Stimulated activated CD8-positive, alpha-beta memory T cell treated with anti-CD3 and anti-CD28 coated beads, Interleukin-7, amount 100 ng/mL, for 4 hours (primary cell): ENCODE measurements around the gene MYO1A.
A peak's percentile ranks its signal among the peaks of the same experiment; 100 is the strongest.
"Not testable (repeated sequence)": the region's sequence is repeated elsewhere in the genome, so short reads cannot be mapped to it uniquely, and the experiment has no call there.

Source experiments
- DNase-seq, 2 donors: peaks; one replicate each; pipeline ENCODE4 v3.0.0-alpha.2; 2020; ENCODE audit warnings: low read depth in 2 of 2

The MYO1A gene

DNA sequence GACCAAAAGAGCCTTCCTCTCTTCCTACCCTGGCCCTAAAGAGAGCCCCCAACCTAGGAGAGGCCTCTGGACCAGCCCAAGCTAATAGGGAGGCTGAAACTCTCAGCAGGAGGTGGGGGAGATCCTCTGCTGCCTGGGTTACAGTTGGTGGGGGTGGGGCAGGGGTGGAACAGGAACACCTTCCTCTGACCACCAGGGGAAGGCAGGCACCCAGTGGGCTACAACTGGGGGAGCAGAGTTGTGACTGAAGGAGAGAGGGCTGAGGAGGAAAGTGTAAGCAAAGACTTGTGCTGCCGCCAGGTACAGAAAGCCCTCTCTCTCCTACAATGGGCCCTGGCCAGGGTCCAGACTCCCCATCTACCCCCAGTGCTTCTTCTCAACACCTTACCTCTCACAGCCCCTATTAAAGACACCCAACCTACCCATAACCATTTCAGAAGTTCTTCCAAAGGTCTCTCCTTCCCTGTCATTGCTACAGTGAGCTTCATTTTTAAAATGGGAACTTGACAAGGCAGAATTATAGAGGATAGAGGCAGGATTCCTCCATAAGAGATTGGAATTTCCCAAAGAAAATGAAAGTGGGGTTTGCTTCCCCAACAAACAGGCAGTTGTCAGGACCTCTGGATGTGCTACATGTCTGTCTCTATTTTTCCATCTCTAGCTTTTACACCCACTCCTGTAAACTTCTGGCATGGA lies 1.4 kb downstream of the MYO1A start:
- no peak for DNase-seq

DNA sequence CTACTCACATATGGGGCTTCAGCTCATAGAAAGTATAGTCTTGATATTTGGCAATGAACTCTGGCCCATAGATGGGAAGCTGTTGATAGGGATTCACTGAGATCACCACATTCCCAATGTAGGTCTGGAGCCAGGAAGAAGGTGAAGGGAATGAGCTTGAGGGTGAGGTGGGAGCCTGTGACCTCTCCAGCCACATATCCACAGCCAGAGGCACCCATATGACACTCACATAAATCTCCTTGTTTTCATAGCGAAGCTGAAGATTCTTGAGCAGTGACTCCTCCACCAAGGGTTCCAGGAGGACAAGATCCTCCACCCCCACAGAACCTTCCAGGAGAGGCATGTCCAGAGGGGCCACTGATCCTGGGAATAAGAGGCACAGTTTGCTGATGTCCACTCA lies 1.9 kb downstream of the MYO1A start:
- DNase-seq = no peak

DNA sequence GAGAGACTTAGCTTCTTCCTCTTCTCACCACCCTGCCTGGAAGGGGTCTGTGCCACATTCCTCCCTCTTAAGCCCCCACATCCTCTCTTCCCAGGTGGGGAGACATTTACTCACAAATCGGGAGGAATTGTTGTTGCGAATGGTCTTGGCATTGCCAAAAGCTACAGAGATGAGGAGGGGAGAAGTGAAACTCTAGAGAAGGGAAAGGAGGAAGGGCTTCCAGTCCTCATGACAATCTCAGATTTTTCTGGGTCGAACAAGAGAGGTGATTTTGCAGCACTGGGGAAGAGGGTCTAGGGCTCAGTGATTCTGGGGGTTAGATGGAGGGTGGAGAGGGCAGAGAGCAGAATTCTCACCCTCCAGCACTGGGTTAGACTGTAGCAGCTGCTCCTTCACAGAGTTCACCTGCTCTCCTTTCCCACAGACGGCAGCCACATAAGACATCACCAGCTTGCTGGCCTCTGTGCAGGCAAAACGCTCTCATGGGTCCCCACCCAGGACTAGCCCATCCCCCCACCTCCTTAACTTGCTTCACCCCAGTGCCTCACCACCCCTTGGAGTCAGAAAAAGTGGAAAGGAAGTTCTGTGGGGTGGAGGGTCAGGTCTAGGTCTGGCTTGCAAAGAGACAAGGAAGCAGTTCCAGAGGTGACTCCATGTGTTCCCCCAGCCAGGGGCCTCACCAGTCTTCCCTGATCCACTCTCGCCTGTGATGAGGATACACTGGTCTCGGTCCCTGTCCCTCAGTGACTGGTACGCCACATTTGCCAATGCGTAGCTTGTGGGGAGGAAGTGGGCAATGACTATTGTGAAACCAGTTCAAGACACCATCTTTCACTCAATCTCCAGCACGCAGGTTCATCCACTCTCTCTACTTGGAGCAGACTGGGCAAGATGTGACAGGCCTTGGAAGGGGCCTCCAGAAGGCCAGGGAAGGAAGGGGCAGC lies 2.7 kb downstream of the MYO1A start:
- peak; percentile 16 to 27 for DNase-seq

DNA sequence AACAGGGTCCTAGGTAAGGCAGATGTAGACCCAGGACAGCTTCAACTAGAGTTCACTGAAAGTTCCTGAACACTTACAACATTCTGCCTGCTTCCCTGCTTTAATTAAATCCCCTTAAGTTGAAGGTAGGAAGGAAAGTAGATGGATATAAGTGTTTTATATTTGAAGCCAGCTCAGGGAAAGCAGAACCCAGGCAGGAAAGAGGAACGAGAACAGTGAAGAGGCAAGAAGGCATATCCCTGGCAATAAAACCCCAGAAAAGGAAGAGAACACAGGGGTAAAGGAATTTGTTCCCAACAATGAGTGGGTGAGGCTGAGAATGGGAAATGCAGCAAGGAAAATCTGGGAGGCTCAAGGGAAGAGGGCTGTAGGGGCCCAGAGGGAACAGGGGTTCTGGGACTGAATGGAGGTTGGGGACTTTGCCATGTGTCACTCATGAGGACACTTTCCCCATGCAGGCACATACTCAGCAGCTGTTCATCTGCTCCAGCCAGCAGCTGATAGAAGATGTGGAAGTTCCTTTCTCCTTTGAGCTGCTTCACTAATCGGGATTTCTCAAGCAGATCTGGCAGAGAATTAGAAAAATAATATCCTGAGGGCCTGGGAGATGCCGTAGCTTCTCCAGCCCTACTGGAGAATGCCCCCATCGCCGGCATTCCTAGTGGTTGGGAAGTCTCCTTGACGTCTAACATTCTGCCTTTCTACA lies 3.7 kb downstream of the MYO1A start:
- no peak for DNase-seq

DNA sequence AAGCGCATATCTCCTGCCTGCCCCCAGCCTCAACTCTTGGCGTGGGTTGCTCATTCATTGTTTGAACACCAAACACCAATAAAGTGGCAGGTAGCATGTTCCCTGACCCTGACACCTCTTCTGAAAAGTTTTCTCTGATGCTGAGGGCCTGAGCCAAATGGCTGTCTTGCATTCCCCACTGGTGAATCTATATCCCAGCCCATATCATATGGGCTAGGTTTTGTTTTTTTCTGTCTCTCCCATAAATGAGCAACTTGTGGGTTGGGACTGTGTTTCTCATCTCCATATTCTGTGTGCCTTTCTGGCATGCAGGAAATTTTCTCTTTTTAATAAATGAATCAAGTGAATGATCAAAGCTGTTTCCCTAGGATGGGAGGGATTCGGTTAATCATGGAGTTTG lies 5.0 kb downstream of the MYO1A start:
- no peak for DNase-seq

DNA sequence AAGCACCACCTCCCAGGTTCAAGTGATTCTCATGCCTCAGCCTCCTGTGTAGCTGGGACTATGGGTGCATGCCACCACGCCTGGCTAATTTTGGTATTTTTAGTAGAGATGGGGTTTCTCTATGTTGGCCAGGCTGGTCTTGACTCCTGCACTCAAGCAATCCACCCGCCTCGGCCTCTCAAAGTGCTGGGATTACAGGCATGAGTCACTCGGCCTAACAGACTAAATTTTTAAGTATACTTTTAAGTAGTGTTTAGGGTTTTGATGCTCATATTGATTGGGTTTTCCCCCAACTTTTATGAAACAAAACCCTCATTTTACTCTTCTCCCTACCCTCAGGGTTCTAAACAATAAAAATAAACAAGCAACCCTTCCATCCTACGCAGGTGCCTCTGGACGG lies 5.5 kb downstream of the MYO1A start:
- DNase-seq = no peak

DNA sequence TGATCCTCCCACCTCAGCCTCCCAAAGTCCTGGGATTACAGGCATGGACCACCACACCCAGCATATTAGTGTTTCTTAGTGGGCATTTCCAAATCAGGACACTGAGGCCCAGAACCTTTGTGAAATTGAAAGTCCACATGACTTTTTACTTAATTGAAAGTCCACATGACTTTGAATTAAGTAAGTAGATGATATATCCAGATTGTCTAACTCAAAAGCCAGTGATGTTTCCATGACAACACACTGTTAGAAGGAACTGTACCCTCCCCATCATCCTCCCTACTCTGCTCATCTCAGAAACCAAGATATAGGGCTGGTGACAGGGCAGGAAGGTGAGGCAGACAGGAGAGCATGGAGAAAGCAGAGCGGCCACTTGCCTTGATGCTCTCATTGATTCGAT lies 7.2 kb downstream of the MYO1A start:
- no peak for DNase-seq

DNA sequence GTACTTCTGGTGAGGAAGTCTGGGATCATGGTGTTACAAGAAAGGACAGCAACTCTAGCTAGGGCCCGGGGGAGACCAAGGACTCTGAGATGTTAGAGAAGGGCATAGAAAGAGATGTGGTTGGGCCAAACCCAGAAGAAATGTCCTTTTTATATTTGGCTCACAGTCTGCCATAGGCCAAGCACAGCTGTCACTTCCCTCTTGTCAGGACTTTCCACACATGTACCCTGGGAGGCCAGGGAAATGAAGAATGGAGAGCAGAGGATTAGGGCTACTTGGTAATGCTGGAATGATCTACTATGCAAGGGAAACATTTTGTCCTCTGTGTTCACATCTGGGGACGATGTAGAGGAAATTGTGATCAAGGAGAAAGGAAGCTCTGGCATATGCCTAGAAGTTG lies 9.2 kb downstream of the MYO1A start:
- no peak for DNase-seq

DNA sequence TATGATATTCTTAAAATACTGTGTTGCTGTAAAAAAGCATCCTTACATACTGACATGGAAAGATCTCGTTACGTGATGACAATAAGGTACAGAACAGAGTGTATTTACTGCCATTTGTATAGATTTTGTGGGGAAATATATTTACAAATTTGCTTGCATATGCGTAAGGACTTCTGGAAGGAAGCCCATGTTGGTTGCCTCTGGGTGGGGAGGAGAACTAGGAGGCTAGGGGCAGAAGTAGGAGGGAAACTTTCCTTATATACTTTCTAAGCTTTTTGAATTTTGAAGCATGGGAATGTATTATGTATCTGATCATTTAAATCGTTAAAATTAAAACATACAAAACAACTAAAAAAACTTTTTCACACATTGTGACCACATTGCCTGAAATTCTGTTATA lies 9.7 kb downstream of the MYO1A start:
- DNase-seq = no peak

DNA sequence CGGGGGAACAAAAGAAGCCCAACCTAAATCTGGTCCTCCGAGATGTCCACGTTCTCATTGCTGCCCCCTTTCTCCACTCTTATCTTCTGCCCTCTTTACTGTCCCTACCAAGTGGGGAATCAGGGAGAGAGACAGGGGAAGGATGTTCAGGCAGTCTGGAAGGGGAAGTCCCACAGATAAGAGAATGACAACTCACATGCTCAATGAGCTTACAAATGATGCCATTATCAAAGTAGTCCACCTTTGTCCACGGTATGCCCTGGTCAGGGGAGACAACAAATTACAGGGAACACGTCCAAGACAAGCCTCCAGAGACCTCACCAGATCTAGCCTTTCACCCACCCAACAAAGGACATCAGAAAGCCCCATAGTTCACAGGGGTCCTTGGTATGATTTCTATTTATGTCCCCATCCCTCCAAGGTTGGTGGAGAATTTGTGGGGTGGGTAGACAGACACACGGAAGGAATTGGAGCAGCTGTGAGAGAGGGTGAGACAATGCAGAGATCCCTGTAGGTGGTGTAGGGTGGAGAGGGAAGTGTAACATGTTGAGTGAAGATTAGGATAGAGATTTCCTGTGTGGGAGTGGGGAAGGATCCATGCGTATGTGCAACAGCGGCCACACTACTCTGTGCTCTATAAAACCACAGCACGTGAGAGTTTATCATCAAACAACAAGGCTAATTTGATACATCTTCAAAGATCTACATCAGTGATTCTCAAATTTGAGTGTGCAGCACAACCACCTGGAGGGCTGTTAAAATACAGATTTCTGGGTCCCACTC lies 10.7 kb downstream of the MYO1A start:
- no peak for DNase-seq

DNA sequence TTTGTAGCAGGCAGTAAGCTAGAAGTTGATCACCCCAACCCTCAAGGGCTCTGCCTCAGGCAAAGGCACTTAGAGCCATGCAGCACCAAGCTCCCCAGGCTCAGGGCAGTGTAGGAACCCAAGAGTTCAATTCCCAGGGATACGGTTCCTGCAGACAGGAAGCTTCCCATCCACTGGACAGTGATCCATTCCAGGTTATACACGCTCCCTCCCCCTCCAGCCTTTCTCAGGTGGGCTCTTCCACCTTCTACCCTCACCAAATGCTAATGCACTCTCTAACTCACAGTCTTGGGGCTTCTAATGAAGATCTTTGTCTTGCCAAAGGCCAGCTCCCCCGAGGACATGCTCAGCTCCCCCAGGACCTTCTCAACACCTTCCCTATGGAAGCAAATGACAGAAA lies 12.7 kb downstream of the MYO1A start:
- DNase-seq = no peak

DNA sequence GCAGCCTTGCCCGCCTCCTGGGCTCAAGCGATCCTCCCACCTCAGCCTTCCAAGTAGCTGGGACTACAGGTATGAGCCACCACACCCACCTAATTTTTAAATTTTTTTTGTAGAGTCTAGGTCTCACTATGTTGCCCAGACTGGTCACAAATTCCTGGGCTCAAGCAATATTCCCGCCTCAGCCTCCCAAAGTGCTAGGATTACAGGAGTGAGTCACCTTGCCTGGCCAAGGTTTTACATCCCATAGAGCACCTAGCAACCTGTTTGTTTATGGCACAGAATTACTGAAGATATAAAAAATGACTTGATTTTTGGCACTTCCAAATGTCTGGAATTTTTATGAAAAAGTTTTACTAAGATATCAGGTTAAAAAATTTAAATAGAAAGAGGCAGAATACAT lies 16.5 kb downstream of the MYO1A start:
- no peak for DNase-seq

DNA sequence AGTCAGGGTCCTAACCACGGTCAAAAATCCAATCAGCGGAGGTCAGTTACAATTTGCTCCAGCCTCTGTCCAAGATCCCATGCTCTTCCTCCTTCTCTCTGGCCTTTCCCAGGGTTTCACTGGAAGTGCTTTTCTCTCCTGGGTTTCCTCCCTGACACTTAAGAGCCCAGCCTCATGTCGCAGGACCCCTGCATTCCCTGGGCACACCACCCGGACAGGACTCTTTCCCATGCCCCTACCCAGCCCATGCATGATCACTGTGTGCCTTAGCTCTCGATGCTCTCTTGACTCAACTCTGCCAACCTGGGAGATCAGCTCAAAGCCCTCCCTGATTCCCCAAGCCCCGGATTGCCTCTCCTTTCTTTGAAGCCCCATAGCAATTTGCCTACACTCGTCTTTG lies 18.1 kb downstream of the MYO1A start:
- no peak for DNase-seq

DNA sequence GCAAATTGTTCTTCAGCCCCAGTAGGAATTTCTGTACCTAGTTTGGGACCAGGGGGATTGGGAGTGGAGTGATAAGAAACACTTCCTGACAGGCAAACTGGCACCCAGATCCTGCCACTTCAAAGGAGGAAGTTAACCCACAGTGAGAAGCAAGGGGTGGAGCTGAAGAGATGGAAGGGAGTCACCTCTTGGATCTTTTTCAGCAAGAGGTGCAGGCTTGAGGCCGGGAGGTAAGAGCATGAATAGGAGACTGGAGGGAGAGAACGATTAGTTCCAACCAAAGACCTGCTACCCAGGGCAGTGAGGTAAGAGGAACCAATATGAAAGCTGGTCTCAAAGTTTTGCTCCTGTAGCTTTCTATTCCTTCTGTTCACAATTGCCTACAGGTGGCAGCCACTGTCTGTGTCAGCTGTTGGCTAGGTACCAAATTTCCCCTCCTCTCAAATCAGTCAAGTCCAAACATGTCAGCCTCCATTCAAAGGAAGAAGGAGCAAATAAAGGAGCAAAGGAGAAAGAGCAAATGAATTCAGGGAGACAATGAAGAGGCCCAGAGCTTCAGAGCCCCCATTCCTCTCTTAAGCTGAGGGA lies 18.7 kb downstream of the MYO1A start:
- DNase-seq = no peak

DNA sequence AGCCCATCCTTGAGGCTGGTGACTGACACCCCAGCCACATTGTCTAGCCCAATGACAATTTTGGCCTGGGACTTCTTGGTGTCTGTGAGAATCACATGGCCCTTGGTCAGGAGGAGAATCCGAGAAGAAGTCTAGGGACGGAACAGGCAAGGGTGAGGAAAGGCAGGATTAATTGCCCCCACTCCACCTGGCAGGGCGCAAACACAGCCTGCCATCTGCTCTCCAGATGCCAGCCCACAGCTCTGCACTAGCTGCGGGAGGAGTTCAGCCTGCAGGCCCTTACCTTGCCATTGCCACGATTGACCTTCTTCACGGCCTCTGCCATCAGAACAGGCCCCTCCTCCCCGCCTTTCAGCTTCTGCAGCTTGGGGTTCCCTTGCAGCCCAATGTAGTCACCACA lies 20.5 kb downstream of the MYO1A start:
- DNase-seq = no peak

DNA sequence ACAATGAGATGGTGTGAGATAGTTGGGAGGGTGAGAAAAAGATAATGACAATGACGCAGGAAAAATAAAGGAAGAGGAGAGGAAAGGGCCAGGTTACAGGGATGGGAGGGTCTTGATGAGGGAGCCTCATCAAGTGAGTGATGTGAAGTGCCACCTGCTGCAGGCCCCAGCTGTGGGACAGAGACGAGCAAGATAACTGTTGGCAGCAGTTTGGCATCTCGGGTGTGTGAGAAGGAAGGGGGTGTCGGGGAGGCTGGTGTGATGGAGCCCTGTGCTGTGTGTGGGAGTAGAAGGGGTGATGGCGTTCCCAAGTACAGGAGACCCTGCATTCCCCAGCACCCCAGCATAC lies 22.1 kb downstream of the MYO1A start:
- no peak for DNase-seq

DNA sequence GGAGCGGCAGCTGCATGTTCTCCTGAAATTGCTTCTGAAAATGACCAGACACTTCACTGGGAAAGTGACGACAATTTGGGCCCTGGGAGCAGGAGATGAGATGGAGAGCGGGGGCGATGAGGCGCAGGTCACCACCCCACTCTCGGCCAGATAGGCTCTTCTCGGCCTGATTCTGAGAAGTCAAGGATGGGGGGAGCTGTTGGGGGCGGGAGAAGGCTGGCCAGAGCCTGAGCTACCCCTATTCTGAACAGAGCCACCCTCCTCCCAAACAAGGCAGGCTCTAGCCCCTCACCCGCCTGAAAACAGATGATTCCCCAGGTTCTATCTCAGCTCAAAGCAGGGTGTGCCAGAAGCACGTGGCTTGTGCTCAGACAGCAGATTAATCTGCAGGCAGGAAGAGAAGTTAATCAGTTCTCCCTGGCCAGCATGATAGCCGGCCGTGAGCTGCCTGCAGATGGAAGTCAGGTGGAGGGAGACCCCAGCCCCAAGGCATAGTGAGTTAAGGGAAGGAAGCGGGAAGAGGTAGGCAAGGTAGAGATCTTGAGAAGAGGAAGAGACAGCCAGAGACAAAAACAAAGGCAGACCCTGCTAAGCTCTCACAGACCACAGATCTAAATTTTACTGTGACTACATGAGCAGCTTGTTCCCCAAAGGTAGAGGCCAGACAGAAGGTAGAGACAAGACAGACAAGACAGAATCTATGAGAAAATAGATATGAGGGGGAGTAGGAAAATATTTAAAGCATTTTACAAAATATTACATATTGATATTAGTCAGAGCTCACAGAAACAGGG lies 22.7 kb downstream of the MYO1A start:
- no peak for DNase-seq

DNA sequence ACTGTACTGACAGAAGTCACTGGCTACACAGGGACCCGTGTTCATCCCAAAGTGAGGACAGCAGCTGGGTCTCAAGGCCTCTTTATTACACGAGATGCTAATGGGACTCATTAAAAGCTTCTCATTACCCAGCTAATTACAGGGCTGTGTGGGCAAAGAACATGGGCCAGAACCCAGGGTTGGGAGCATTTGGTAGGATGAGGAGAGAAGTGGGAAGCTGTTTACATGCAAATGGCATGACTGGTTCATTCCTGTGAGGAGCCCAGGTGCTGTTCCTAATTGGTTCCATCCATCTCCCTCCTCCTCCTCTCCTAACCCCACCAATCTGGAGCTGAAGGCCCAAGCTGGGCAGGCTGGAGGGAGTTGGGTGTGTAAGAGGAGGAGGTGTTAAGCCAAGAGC lies 24.7 kb downstream of the MYO1A start:
- no peak for DNase-seq

DNA sequence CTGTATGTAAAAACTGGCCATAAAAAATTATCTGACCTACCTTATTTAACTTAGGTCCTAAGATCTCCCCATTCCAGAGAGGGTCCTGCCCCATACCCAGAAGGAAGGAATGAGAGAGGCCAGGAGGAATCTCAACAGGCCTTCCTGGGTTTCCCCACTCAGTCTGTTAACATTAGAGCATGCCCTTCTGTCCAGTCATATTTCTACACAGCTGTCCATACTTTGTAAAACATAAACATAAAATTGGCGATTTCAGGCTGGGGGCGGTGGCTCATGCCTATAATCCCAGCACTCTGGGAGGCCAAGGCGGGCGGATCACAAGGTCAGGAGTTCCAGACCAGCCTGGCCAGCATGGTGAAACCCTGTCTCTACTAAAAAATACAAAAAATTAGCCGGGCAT lies 27.6 kb downstream of the MYO1A start:
- DNase-seq = not testable (repeated sequence)

DNA sequence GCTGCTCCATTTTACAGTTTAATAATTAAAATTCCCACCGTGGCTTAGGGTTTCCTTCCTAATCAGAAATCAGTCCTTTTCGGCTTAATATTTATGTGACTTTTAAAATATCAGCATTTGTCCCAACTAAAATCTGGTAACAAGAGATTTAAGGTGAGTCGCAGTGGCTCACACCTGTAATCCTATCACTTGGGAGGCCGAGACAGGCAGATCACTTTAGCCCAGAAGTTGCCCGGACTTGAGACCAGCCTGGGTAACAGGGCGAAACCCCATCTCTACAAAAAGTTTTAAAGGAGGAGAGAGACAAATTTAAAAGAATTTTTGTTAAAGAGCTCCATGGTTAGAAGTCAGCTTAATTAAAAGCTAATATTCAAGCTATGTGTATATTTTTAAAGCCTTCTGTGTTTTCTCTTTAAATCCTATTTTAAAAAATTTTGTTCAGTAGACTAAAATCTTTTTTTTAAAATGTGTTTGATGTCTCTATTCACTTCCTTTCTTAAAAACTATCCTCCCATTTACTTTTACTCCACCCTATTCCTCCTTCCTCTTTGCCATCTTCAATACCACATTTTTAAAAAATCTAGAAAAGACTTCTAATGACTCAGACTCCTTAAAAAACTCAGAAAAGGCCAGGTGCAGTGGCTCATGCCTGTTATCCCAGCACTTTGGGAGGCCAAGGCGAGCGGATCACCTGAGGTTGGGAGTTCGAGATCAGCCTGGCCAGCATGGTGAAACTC lies 29.8 kb downstream of the MYO1A start:
- DNase-seq = no peak
